Measurements from ENCODE around the gene BTD.

Gene BTD

DNA sequence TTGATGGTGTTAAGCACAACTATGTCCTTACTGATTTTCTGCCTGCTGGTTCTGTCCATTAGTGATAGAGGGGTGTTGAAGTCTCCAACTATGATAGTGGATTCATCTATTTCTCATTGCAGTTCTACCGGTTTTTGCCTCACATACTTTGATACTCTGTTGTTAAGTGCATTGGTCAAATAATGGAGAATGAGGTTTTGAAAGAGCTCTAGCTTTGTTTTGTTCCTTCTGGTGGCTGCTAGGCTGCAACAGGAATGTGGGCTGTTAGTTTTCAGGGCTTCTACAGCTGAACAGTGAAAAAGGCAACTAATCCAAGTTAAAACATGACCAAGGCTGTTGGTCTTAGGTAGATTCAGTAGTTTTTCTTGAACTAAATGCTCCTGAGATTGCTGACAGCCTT is 62.6 kb downstream of the BTD start:
- DNase-seq = peak in 1 of 58 donors; percentile 2

DNA sequence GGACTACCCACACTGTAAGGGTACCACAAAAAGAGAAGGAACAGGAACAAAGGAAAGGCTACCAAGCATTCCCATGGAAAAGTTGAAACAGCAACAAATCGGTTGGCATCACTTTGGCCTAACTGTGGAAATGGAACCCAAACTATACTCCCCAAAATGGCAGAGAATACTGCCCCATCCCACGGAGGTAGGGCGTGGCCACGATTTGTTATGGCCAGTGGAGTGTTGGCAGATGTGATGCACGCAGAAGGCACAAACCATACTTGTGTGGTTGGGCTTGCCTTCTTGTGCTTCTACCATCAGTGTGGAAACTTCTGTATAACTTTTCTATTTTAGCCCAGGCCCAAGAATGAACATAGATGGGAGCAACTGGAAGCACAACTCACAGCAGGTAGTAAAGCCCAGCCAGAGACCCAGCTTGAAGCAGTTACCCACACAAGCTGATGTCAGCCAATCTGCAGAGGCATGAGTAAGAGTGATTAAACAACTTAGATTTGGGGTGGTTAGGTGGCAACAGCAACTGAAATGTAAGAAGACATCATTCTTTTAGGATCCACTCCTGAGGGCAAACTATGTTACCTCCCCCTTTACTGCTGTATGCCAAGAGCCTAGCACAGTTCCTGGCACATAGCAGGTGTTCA is 64.1 kb downstream of the BTD start:
- no peak for DNase-seq

DNA sequence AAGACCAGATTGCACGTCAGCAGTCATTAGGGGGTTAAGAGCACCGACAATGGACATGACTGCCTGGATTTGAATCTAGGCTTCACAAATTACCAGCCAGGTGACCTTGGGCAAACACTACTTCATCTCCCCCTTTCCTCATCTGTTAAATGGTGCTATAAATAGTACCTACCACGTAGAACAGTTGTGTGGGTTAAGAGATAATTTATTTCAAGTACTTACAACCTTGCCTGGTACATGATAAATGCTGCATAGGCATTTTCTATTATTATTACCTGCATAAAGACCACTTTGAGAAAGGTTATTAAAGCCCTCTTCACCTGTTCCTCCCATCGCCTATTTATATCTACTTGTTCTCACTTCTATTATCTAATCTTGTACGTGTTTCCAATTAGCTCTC is 64.7 kb downstream of the BTD start:
- no peak for DNase-seq

DNA sequence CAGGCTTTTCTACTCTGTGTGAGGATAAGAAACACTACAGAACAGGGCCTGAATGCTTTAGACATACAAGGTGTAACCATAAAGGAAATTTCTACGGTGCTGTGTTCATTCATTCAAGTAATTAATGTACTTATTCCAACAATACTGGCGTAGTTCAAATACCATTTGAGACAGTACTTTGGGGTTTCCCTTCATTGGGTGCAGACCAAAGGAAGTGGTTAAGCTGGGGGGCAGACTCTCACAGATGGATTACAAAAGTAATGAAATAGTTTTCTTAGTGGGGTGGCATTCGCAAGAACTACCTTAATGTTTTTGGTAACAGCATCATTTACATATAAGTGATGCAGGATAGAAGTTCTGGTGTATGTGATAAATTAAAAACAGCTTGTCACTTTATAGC is 65.9 kb downstream of the BTD start:
- no peak for DNase-seq

DNA sequence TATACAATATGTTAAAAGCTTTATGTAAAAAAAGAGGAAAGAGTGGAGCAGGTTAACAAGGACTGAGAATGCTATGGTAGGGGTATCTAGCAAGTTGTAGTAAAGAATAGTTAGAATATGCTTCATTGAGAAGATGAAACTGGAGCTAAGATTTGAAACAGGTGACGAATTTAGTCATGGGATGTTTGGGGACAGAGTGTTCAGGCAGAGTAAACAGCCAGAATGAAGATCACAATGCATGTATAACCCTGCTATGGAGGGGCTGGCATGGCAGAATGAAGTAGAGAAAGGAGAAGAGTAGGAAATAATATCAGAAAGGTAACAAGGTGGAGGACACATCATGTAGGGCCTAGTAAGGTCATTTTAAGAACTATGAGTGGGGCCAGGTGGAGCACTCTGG is 72.0 kb downstream of the BTD start:
- no peak for DNase-seq

DNA sequence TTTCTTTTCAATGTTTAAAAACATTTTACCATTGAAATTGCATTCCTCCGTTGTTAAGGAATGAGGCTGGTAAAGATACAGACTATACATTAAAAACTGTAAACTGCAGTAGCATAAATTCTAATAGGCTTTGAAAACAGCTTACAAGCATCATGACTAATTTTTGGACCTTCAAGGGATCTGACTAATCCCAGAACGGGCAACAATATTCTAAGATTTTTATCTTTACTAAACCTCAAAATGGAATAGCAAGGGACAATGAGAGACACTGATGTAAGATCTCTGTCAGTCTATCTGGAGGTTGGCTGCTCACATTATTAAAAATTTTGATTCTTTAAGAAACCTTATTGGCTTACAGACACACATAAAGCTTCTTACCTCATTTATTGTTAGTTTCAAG is 74.7 kb downstream of the BTD start:
- DNase-seq = no peak

DNA sequence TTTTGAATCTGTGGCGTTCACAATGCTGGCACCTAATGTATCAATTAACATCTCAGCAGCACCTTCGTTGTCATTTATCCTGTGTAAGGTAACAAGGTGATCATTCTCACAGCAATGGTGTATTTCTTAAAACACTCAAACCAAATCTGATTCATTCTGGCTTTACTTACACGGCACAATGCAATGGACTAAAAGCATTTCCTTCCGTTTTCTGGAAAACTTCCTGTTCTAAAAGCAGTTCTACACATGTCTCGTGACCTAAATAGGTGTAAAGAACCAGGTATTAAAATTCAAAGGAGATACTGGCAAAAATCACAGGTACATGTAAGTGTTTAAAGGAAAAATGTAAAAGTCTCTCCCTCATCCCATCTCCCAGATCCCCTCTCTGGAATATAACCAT is 77.8 kb downstream of the BTD start:
- DNase-seq = no peak

DNA sequence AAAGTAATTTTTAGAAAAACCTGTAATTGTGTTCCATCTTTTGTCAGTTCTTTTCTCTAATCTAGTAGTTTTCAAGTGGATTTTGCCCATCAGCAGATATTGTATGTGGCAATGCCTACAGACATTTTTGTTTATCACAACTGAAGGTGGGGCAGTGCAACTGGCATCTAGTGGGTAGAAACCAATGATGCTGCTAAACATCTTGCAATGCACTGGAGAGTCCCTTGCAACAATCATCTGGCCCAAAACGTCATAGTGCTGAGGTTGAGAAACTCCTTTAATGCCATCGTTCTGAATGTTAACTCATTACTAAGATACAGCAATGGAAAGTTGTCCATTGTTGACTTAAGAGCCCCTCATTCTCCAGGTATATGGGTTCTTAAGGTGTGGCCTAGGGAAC is 80.1 kb downstream of the BTD start:
- DNase-seq = no peak

DNA sequence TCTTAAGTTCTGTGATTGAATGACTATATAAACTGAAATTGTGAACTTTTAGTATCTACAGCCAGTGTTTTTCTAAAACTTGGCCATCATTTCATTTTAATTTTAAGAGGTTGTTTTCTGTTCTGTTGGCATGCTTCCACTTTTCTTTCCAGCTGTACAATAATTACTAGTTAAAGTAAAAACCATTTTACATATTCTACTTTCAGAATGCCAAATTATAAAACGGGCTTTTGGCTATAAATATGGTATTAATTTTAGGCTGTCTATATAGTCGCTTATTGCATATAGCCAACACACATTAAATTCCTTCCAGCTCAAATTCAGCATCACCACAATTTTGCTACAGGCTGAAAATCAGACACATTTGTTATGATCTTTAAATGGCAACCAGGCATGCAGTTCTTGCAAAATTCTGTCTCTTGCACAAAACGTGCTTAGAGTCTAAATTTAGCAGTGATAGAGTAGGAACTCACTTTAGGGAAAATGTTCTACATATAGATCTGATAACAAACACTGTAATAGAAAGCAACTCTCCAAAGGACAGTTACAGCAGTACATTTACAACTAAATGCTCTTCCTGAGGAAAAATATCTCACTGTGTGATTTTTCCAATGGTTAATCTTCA is 81.1 kb downstream of the BTD start:
- peak in 3 of 58 donors; percentile 2 to 41 (median 34) for DNase-seq

DNA sequence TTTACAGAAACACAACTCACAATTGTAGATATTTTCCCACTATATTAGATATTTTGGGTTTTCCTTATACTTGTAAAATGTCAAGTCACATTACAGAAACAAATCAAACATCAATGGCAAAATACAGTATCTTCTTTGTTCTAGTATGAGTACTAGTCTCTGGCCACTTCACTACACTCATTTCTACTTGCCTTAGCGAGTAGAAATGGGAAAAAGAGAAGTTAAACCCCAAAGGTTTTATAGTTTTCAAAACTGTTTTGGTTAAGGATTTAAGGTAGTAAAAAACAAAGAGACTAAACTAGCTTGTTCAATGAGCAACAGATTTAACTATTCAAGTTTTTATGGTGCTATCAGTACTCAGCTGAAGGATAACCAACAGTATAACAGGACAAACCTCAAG is 81.7 kb downstream of the BTD start:
- DNase-seq = no peak

DNA sequence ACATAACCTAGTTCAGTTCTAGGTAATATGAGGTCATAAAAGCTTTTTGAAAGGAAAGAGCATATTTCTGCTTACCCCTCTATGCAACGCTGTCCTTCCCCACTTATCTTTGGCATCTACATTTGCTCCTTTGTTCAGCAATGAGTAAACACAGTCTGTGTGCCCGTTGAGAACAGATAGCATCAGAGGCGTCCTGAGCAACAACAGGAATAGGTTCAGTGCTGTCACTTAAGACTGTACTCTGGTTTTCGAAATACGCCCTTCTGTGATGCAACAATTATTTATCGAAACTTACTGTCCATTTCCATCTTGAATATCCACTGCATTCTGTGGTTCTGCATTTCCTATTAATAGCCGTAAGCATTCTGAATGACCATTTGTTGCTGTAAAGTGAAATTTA is 84.4 kb downstream of the BTD start:
- DNase-seq = peak in 1 of 58 donors; percentile 47

DNA sequence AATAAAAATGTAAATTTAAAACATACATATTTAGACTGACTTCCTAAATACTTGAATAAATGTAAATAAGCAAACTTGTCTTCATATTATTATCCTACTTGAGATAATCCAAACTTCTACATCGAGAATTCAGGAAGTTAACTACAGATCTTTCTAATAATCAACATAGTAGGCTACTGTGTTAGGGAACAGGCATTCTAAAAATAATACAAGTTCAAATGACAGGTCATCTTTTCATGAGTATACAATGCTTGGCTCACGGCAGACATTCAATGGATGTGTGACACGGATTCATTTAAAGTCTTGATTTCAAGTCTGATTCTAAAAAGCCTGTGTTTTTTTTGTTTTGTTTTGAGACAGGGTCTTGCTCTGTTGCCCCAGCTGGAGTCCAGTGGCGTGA is 88.7 kb downstream of the BTD start:
- DNase-seq = no peak

DNA sequence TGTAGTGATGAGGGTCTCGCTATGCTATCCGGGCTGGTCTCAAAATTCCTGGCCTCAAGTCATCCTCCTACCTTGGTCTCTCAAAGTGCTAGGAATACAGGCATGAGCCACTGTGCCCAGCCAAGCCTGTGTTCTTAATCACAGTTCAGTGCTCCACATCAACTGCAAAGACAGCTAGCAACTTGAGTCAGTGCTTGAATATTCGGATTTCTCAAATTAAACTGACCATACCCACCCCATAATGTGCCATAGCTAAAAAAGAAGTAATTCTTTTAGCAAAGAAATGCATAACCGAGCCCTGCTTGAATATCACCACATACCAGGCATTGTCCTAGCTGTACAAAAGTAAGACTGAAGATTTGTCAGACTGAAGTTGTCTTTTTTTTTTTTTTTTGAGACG is 89.2 kb downstream of the BTD start:
- DNase-seq = no peak

DNA sequence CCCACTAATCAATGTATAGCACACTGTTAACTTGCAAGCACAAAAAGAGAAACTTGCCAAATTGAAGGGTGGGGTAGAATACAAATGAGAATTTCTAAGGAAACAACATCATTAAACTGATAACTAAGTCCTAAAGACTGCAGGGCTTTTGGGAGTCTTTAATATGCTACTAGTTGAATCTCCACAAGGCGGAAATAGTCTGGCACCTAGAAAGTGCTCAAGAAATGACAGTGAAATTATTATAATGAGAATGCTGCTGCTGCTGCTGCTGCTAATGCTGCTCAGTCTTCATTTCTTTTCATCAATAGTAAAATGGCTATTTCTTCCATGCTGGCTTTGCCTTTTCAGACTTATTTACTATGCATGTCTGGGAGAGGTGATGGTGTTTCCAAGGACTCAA is 91.8 kb downstream of the BTD start:
- no peak for DNase-seq

DNA sequence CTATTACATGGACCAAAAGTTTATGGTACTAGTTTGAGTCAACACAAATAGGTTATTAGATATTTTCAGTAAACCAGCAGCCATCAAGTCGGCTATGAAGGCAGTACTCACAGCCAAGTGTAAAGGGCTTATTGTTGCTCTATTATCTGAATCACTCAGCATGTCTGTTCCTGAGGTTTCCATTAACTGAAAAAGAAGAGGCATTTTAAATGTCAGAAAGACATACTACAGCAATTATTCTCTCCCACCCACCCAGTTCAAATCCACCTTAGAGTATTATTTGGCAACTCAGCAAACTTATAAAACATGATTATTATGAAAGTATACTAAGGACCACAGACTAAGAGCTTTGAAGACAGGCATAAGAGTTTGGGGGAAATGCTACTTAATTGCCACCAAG is 93.1 kb downstream of the BTD start:
- no peak for DNase-seq
